AG04450 (cell line): ENCODE results near the gene EMD. TPM values are rescaled to one million over a fixed set of nuclear protein-coding genes. Genes with fewer than 3 reads are reported as not detected.
A peak's percentile ranks its signal among the peaks of the same experiment; 100 is the strongest.
"Not testable (repeated sequence)": the region's sequence is repeated elsewhere in the genome, so short reads cannot be mapped to it uniquely, and the experiment has no call there.

Experiments used
- CTCF ChIA-PET: fragments of 300-600, 350-600 bp; formaldehyde crosslinking; extraction: SDS; loops from one replicate; lab custom pipeline; 2022; ENCODE audit warnings: antibody characterized with exemption, inconsistent platforms; lab: Charles Lee
- POLR2A ChIA-PET: fragments of 350-600 bp; formaldehyde crosslinking; extraction: SDS; loops from one replicate; lab custom pipeline; 2021; ENCODE audit warnings: antibody characterized with exemption, inconsistent platforms; lab: Yijun Ruan, JAX
- DNase-seq: peaks from one replicate; pipeline ENCODE4 v3.0.0-alpha.2; 2011; ENCODE audit warnings: low read depth, low spot score
- H3K27ac ChIP-seq: one replicate; pipeline ENCODE4 v1.5.1; 2012; ENCODE audit warnings: low read depth, low read length, control low read depth
- H3K27me3 ChIP-seq: one replicate; pipeline ENCODE4 v1.6.0; 2012; ENCODE audit warnings: low read length; ENCODE audit not compliant: control insufficient read depth, insufficient read depth
- H3K4me3 ChIP-seq: 2 replicates; pipeline ENCODE4 v1.5.1; 2011; ENCODE audit warnings: mild to moderate bottlenecking, low read depth, low read length, control low read depth
- H3K9me3 ChIP-seq: 2 replicates; pipeline ENCODE4 v1.5.1; 2012; ENCODE audit warnings: low read length; ENCODE audit not compliant: control insufficient read depth, insufficient read depth
- CTCF ChIP-seq: IDR thresholded peaks from 2 replicates; pipeline ENCODE4 v1.5.1; 2011; ENCODE audit warnings: low read depth, low read length, control low read depth, inconsistent platforms
- polyA plus RNA-seq: library from polyadenylated mRNA; depleted of rRNA; stranded (reverse); fragments of >200 nt; gene quantifications from 2 replicates; pipeline ENCODE4 v1.2.3, GENCODE V29; 2011

EMD gene
- polyA plus RNA-seq, 1 experiment = 30.2 TPM

GRCh38 chrX:154343620-154344019, 35.5 kb upstream of the EMD start:
- CTCF ChIA-PET, H3K9me3 ChIP-seq, H3K27ac ChIP-seq, DNase-seq, H3K27me3 ChIP-seq, POLR2A ChIA-PET, H3K4me3 ChIP-seq: not testable (repeated sequence)

- no peaks in the 10 kb centered on the region for H3K27me3 ChIP-seq
- no peak for DNase-seq
- no peak for TF ChIP-seq CTCF
- POLR2A ChIA-PET = interaction anchor here (1.5 kb wide), 1 partner anchor 17 kb away, joined by 4 read pairs; no protein-coding TSS in a partner anchor
- H3K9me3 ChIP-seq = no peaks in the 10 kb centered on the region
- CTCF ChIA-PET = no interaction called here
- no peak overlapping the region for H3K4me3 ChIP-seq
- peak overlapping the region; percentile 31 for H3K27ac ChIP-seq
Observed at GRCh38 chrX:154348114-154348531, 31.0 kb upstream of the EMD start.

- CTCF ChIA-PET = no interaction called here
- Histone ChIP-seq H3K27ac (peak overlapping the region; percentile 47), H3K4me3 (no peak overlapping the region), H3K9me3 (no peaks in the 10 kb centered on the region), H3K27me3 (no peaks in the 10 kb centered on the region)
- DNase-seq = no peak
- no peak for TF ChIP-seq CTCF
- POLR2A ChIA-PET = interaction anchor here (1.5 kb wide), 1 partner anchor 17 kb away, joined by 4 read pairs; no protein-coding TSS in a partner anchor
Observed at GRCh38 chrX:154348646-154349358, 30.3 kb upstream of the EMD start.

- TF ChIP-seq CTCF = no peak
- no peaks in the 10 kb centered on the region for H3K9me3 ChIP-seq
- ChIA-PET POLR2A (no interaction called here), CTCF (no interaction called here)
- no peaks in the 10 kb centered on the region for H3K27me3 ChIP-seq
- peak overlapping the region; percentile 47 for H3K27ac ChIP-seq
- DNase-seq = no peak
- no peak overlapping the region for H3K4me3 ChIP-seq
Observed at GRCh38 chrX:154349359-154349935, 29.6 kb upstream of the EMD start.

- POLR2A ChIA-PET = no interaction called here
- no peaks in the 10 kb centered on the region for H3K9me3 ChIP-seq
- TF ChIP-seq CTCF = no peak
- H3K27ac ChIP-seq = no peak overlapping the region
- CTCF ChIA-PET = no interaction called here
- H3K4me3 ChIP-seq = no peak overlapping the region
- H3K27me3 ChIP-seq = no peaks in the 10 kb centered on the region
- DNase-seq = no peak
Observed at GRCh38 chrX:154349979-154350378, 29.1 kb upstream of the EMD start.
